SW 1271 (cell line): ENCODE data around the gene ANKRD11.
"Not testable (repeated sequence)": the region's sequence is repeated elsewhere in the genome, so short reads cannot be mapped to it uniquely, and the experiment has no call there.

Source experiments
- DNase-seq, 2 experiments: peaks; one replicate each; lab custom pipeline; 2025; lab: John Stamatoyannopoulos, UW

Gene ANKRD11

GRCh38 chr16:89406277-89406888, 84.0 kb downstream of the ANKRD11 start:
- DNase-seq = no peak

DNA sequence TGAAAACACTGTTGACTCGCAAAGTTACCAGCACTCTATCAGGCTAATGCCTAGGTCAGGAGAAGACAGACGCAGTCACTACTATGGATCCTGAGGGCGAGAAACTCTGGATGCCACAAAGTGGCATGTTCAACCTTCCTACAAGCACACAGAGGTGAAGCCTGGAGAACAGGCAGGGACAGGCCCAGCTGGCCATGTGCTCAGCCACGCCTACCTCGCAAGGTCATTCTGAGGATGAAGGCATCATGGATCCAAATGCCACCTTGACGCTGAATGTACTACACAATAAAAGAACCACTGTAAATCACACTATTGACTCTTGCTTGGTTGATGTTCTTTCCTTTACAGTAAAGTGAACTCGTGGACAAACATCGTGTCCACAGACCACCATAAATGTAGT, 85.8 kb downstream of the ANKRD11 start:
- DNase-seq = no peak

DNA sequence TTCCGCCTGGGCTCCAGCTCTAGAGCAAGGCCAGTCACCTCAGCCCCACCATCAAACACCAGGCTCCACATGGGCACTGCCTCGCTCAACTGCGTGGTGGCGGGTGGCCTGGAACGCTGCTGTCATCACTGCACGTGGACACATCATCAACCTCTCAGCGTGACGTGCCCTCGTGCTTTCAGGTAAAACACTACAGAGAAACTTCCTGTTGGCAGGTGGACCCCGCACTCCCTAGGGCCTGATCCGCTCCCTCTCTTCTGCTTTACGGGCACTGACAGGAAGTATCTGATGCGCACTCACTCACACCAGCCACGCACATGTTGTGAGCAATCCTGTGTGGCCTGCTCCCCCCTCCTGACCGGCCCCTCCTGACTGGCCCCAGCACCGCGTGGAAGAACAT, 87.4 kb downstream of the ANKRD11 start:
- no peak for DNase-seq

DNA sequence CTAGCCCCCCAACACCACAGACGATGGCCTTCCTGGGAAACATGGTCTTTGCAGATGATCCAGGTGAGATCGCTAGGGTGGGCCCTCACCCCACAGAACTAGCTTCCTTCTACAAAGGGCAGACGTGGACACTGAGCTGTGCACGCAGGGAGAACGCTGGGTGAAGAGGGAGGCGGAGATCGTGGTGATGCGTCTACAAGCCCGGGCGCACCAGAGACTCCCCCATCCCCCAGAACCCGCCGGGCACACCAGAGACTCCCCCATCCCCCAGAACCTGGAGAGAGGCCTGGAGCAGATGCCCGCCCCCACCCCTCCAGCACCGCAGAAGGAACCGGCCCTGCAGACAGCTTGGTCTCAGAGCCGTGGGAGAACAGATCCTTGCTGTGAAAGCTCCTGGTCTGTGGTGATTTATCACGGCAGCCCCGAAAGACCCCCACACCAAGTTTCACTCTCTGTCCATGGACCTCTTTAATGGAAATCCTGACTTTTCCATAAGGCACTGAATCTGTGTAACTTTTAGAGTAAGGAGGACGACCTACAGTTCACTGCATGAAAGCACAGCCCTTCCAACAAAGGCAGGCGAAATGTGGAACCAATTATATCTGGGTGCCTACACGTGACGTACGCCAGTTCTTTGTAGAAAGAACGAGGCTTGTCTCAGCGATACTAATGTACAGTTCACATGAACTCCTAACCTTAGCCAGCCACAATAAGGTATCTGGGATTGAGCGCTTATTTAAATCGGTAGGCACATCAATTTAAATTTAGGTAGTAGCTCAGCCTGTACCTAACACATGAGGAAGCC, 88.5 kb downstream of the ANKRD11 start:
- DNase-seq = no peak

DNA sequence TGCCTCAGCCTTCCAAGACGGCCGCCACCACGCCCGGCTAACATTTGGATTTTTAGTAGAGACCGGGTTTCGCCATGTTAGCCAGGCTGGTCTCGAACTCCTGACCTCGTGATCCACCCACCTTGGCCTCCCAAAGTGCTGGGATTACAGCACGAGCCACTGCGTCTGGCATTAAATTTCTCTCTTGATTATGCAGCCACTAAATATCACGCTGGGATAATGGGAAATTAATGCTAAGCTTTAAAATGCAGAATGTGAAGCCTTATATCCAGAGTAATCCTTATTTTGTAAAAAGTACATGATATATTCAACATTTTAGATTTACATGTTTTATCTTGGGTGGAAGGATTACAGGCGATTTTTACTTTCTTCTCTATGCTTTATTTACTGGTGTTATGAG, 89.2 kb downstream of the ANKRD11 start:
- no peak for DNase-seq

DNA sequence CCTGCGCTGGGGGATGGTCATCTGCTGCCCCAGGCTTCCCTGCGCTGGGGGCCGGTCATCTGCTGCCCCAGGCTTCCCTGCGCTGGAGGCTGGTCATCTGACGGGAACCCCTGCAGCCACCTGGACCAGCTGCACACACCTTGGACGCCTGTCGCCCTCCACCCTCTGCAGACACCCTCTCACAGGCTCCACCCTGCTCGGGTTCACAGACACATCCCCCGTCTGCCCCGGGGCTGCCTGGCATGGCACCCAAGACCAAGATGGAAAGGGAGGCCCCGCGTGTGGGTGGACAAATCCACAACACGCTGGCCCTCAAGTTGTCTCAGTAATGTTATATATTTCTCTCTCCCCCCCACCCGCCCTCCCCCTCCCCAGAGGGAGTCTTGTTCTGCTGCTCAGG, 89.6 kb downstream of the ANKRD11 start:
- DNase-seq = no peak

- DNase-seq = no peak
Measured at GRCh38 chr16:89398924-89399323, 91.4 kb downstream of the ANKRD11 start.

GRCh38 chr16:89397331-89397861, 93.0 kb downstream of the ANKRD11 start:
- DNase-seq = no peak

GRCh38 chr16:89396156-89396555, 94.2 kb downstream of the ANKRD11 start:
- DNase-seq = no peak

DNA sequence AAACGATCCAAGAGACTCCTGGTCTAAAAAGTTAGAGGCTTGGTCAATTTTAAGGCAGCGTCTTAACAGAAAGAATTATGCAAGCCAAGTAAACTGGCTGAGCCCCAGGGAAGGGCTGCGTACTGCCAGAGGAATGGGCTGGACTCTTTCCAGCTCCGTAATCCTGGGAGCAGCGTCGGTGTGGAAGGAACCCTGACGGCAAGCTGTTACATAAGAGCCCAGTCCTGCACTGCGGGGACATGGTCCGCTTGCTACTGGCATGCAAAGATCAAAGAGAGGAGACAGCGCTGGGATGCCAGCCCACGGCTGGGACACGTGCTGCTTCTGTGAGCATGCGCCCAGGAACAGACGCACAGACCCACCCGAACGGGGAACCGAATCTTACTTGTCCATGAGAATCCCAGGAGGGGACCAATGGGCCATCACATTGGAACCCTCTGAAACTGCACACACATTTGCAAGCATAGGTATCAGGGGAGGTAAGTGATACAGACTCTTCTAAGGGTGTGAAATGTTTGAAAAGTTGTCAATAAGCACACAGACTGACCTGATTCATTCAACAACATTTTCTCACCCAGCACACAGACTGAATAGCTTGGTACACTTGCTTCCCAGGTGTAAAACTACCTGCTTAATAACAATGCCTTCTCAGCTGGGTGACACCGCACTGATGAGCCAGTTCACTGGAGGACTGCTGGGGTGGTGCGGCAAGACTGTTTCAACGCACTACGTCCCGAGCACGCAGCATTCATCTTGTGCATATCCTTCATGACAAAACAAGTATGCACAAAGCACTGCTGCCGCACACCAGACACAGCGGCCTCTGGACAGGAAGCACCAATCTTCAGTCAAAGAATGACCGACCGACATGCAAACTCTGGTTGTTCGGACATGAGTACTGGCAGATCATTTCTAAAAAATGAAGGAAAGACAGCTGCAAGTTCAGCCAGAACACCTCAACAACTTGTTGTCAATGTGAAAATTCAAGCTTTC, 94.9 kb downstream of the ANKRD11 start:
- DNase-seq = peak; percentile 32 to 84

GRCh38 chr16:89393738-89394406, 96.5 kb downstream of the ANKRD11 start:
- DNase-seq = no peak

- DNase-seq = no peak
Measured at GRCh38 chr16:89392881-89393737, 97.3 kb downstream of the ANKRD11 start.

GRCh38 chr16:89390224-89390583, 100.2 kb downstream of the ANKRD11 start:
- not testable (repeated sequence) for DNase-seq

DNA sequence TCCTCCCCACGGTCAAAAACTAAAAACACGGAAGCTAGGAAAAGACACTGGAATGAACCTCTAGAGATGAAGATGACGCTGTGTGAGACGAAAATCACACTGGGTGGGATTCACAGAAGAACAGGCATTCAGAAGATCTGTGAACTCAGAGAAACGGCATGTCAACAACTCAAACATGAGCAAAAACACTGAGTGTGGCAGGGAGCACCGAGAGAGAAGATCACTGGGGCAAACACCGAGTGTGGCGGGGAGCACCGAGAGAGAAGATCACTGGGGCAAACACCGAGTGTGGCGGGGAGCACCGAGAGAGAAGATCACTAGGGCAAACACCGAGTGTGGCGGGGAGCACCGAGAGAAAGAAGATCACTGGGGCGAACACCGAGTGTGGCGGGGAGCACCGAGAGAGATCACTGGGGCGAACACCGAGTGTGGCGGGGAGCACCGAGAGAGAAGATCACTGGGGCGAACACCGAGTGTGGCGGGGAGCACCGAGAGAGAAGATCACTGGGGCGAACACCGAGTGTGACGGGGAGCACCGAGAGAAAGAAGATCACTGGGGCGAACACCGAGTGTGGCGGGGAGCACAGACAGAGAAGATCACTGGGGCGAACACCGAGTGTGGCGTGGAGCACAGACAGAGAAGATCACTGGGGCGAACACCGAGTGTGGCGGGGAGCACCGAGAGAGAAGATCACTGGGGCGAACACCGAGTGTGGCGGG, 100.7 kb downstream of the ANKRD11 start:
- not testable (repeated sequence) for DNase-seq

DNA sequence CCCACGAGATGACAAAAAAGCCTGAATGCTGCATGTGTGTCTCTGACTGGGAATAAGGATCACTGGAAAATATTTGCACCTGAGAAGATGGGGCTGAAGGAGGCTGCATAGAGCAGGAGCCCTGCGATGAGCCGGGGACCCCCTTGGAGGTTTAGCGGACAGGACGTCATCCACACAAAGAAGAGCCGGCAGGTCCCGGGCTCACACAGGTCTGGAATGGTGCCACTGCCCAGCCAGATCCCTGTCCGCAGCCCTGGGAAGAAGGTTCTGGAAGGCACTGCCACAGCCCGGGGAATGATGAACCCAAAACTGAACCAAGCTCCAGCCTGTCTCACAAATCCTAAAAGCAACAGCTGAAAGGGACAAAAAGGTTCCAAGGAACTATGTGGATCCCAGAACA, 101.8 kb downstream of the ANKRD11 start:
- no peak for DNase-seq

GRCh38 chr16:89386306-89387185, 103.8 kb downstream of the ANKRD11 start:
- DNase-seq = no peak

- DNase-seq = no peak
Measured at GRCh38 chr16:89385712-89386111, 104.6 kb downstream of the ANKRD11 start.

DNA sequence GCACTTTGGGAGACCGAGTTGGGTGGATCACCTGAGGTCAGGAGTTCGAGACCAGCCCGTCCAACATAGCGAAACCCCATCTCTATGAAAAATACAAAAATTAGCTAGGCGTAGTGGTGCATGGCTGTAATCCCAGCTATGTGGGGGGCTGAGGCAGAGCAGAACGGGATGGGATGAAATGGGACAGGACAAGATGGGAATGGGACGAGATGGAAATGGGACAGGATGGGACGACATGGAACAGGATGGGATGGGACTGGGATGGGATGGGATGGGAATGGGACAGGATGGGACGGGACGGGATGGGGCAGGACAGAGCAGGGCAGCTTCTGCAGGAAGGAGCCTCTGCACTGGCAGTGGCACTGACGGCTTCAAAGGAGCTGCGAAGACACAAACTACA, 106.1 kb downstream of the ANKRD11 start:
- DNase-seq = no peak
